Tibial nerve (tissue), 4 donors: ENCODE data around the gene PRKG1. TPM values are rescaled to one million over a fixed set of nuclear protein-coding genes. Genes with fewer than 3 reads are reported as not detected.
"Not testable (repeated sequence)": the region's sequence is repeated elsewhere in the genome, so short reads cannot be mapped to it uniquely, and the experiment has no call there.

Source experiments
- DNase-seq, 2 donors: peaks; one replicate each; pipeline ENCODE4 v3.0.0-alpha.2; 2019; ENCODE audit warnings: low spot score in 2 of 2
- H3K27ac ChIP-seq, 4 donors: fragments of 200-600 bp; sonication (generic) in 3 of 4; one replicate each; pipeline ENCODE4 v1.5.1; 2017 to 2019; ENCODE audit warnings: mild to moderate bottlenecking in 1 of 4
- H3K27me3 ChIP-seq, 2 donors: fragments of 200-600 bp; sonication (generic) in 1 of 2; one replicate each; pipeline versions ENCODE4 v1.5.1 to v1.6.0; 2017 to 2019
- H3K36me3 ChIP-seq, 3 donors: fragments of 200-600 bp; sonication (generic); one replicate each; pipeline ENCODE4 v1.5.1; 2018 to 2019
- H3K4me1 ChIP-seq, 4 donors: fragments of 200-600 bp; sonication (generic) in 3 of 4; one replicate each; pipeline ENCODE4 v1.5.1; 2017 to 2019
- H3K4me3 ChIP-seq, 4 donors: fragments of 200-600 bp; sonication (generic) in 3 of 4; one replicate each; pipeline ENCODE4 v1.5.1; 2017 to 2019; ENCODE audit warnings: mild to moderate bottlenecking in 1 of 4, moderate library complexity in 1 of 4
- H3K9me3 ChIP-seq, 4 donors: fragments of 200-600 bp; sonication (generic) in 3 of 4; one replicate each; pipeline ENCODE4 v1.5.1; 2017 to 2019
- EP300 ChIP-seq, 2 donors: sonication (generic); formaldehyde crosslinking; IDR thresholded peaks; one replicate each; pipeline ENCODE4 v1.6.1; 2017; ENCODE audit warnings: antibody characterized with exemption in 2 of 2, mild to moderate bottlenecking in 1 of 2
- POLR2A ChIP-seq, 2 donors: fragments of 450-650 bp; IDR thresholded peaks; one replicate each; pipeline ENCODE4 v1.6.1; 2017; ENCODE audit warnings: antibody characterized with exemption in 2 of 2, mild to moderate bottlenecking in 2 of 2, moderate library complexity in 2 of 2
- WGBS, 2 donors: methylation state at CpG; one replicate each; pipeline ENCODE4 v1.1.5; 2018; 5-methylcytosine and 5-hydroxymethylcytosine counted together
- total RNA-seq, 4 donors: library from RNA; depleted of rRNA; stranded (reverse); fragments of >200 nt; gene quantifications; one replicate each; pipeline ENCODE4 v1.1.0, GENCODE V29; 2016
- TF ChIP-seq, protein P1 (sequence below), 5 experiments: fragments of 200-600 bp in 3 of 5; fragments of 450-650 bp in 2 of 5; sonication (generic) in 3 of 5; IDR thresholded peaks; one replicate each; pipeline ENCODE4 v1.5.1; 2016 to 2019; ENCODE audit warnings: antibody characterized with exemption in 5 of 5, mild to moderate bottlenecking in 3 of 5, moderate library complexity in 2 of 5

PRKG1 gene
- total RNA-seq, 4 donors from 2014 or later, result 8.7 to 35.0 (median 14.8) TPM

DNA sequence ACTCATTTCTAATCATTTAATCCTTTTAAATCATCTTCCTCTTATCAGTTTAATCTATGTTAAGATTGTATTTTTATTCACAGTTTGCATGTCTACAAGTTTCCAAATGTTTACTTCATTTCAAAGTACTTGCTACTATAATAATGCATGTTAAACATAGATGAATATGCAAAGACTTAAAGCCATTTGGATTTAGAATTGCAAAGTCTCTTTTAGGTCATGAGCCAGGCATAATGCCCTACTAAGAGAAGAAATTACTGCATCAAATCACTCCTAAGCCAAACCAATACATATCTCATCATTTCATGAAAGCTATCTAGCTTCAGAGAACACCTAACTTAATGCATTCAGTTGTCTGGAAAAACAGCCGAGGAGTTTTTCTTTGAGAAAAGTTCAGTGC, 266.1 kb downstream of the PRKG1 start:
- DNase-seq, result no peak
- H3K4me3 ChIP-seq, result no peak overlapping the region
- no peaks in the 10 kb centered on the region for H3K27me3 ChIP-seq
- H3K27ac ChIP-seq, result no peak overlapping the region
- H3K4me1 ChIP-seq, result peaks cover 0 to 4% (median 0%) of the 10 kb centered on the region in 4 donors
- H3K36me3 ChIP-seq, result no peaks in the 10 kb centered on the region
- TF ChIP-seq, protein P1, sequence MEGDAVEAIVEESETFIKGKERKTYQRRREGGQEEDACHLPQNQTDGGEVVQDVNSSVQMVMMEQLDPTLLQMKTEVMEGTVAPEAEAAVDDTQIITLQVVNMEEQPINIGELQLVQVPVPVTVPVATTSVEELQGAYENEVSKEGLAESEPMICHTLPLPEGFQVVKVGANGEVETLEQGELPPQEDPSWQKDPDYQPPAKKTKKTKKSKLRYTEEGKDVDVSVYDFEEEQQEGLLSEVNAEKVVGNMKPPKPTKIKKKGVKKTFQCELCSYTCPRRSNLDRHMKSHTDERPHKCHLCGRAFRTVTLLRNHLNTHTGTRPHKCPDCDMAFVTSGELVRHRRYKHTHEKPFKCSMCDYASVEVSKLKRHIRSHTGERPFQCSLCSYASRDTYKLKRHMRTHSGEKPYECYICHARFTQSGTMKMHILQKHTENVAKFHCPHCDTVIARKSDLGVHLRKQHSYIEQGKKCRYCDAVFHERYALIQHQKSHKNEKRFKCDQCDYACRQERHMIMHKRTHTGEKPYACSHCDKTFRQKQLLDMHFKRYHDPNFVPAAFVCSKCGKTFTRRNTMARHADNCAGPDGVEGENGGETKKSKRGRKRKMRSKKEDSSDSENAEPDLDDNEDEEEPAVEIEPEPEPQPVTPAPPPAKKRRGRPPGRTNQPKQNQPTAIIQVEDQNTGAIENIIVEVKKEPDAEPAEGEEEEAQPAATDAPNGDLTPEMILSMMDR (IDR thresholded peaks at IDR 0.05), result no peak
- TF ChIP-seq EP300 (IDR thresholded peaks at IDR 0.05) (no peak), POLR2A (IDR thresholded peaks at IDR 0.05) (no peak)
- no peaks in the 10 kb centered on the region for H3K9me3 ChIP-seq
- 97 to 100% methylated on average over 1 of the region's 1 CpG for WGBS, 2 donors

- Histone ChIP-seq H3K27ac (no peak overlapping the region), H3K27me3 (no peaks in the 10 kb centered on the region), H3K9me3 (no peaks in the 10 kb centered on the region), H3K4me1 (peaks cover 0 to 4% (median 0%) of the 10 kb centered on the region in 4 donors), H3K4me3 (no peak overlapping the region), H3K36me3 (no peaks in the 10 kb centered on the region)
- TF ChIP-seq POLR2A (IDR thresholded peaks at IDR 0.05) (no peak), EP300 (IDR thresholded peaks at IDR 0.05) (no peak)
- TF ChIP-seq, protein P1 (IDR thresholded peaks at IDR 0.05), result no peak
- DNase-seq, result no peak
- 64 to 65% methylated on average over 4 of the region's 4 CpGs for WGBS, 2 donors
Measured at GRCh38 chr10:51340845-51341610, 266.7 kb downstream of the PRKG1 start.

DNA sequence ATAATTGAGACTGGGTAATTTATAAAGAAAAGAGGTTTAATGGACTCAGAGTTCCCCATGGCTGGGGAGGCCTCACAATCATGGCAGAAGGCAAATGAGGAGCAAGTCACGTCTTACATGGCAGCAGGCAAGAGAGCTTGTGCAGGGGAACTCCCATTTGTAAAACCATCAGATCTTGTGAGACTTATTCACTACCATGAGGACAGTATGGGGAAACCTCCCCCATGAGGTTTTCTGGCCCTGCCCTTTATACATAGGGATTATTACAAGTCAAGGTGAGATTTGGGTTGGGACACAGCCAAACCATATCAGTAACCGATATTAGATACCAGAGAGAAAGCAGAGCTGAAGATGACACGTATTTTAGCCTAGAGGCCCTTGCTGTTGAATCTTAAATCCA, 267.5 kb downstream of the PRKG1 start:
- not testable (repeated sequence) for DNase-seq, H3K9me3 ChIP-seq, H3K4me1 ChIP-seq, H3K36me3 ChIP-seq, H3K4me3 ChIP-seq, H3K27me3 ChIP-seq, H3K27ac ChIP-seq
- 88 to 92% methylated on average over 3 of the region's 3 CpGs for WGBS, 2 donors

- Histone ChIP-seq H3K9me3 (no peaks in the 10 kb centered on the region), H3K27ac (no peak overlapping the region)
- DNase-seq, result no peak
Measured at GRCh38 chr10:51342381-51342780, 268.1 kb downstream of the PRKG1 start.

GRCh38 chr10:51343391-51343790, 269.1 kb downstream of the PRKG1 start:
- Histone ChIP-seq H3K36me3 (no peaks in the 10 kb centered on the region), H3K27me3 (no peaks in the 10 kb centered on the region), H3K4me3 (no peak overlapping the region), H3K9me3 (no peaks in the 10 kb centered on the region), H3K4me1 (peaks cover 0 to 4% (median 0%) of the 10 kb centered on the region in 4 donors), H3K27ac (no peak overlapping the region)
- WGBS, 2 donors, result 90 to 93% methylated on average over 1 of the region's 1 CpG
- TF ChIP-seq, protein P1 (IDR thresholded peaks at IDR 0.05), result no peak
- TF ChIP-seq POLR2A (IDR thresholded peaks at IDR 0.05) (no peak), EP300 (IDR thresholded peaks at IDR 0.05) (no peak)
- no peak for DNase-seq

More at GRCh38 chr10:51342381-51342780, 268.1 kb downstream of the PRKG1 start:
- H3K36me3 ChIP-seq, result no peaks in the 10 kb centered on the region
- TF ChIP-seq, protein P1 (IDR thresholded peaks at IDR 0.05), result no peak
- TF ChIP-seq EP300 (IDR thresholded peaks at IDR 0.05), result no peak
- TF ChIP-seq POLR2A (IDR thresholded peaks at IDR 0.05), result no peak
- H3K4me3 ChIP-seq, result no peak overlapping the region
- H3K27me3 ChIP-seq, result no peaks in the 10 kb centered on the region
- WGBS, 2 donors, result 90 to 91% methylated on average over 1 of the region's 1 CpG
- H3K4me1 ChIP-seq, result peaks cover 0 to 4% (median 0%) of the 10 kb centered on the region in 4 donors
